Vein endothelial cell (primary cell): ENCODE results near the gene MLST8. TPM values are rescaled to one million over a fixed set of nuclear protein-coding genes. Genes with fewer than 3 reads are reported as not detected.

Experiments
- total RNA-seq: library from RNA; depleted of rRNA; stranded (reverse); fragments of >200 nt; gene quantifications from 2 replicates; pipeline ENCODE4 v1.2.3, GENCODE V29; 2012

MLST8 gene
- total RNA-seq: 36.4 and 40.5 TPM in 2 replicates

GRCh38 chr16:2205104-2205966, at the start of gene MLST8:
Gene MLST8, plus strand, starts transcription at chr16:2205454. Its CDS starts 632 bp downstream, at chr16:2206086.

GRCh38 chr16:2196162-2196980, 8.9 kb upstream of the MLST8 start, which contains the start of gene CASKIN1:
Gene CASKIN1, minus strand, starts transcription at chr16:2196605. Its CDS starts 173 bp downstream, at chr16:2196432.

GRCh38 chr16:2210386-2211365, 5.4 kb downstream of the MLST8 start, which contains the start of gene BRICD5:
Gene BRICD5, minus strand, starts transcription at chr16:2210863. Its CDS starts 30 bp downstream, at chr16:2210833.

GRCh38 chr16:2214719-2214968, 9.4 kb downstream of the MLST8 start, which contains the start of gene PGP:
Gene PGP, minus strand, starts transcription at chr16:2214840. Its CDS starts 63 bp downstream, at chr16:2214777.

GRCh38 chr16:2223221-2223941, 18.1 kb downstream of the MLST8 start, which contains the start of gene E4F1:
Gene E4F1, plus strand, starts transcription at chr16:2223591. Its CDS starts 23 bp downstream, at chr16:2223614.

GRCh38 chr16:2236337-2237101, 31.3 kb downstream of the MLST8 start, which contains the start of gene DNASE1L2:
Gene DNASE1L2, plus strand, starts transcription at chr16:2236444. Its CDS starts 373 bp downstream, at chr16:2236817.

GRCh38 chr16:2251296-2252111, 46.2 kb downstream of the MLST8 start, which contains the start of gene ECI1:
Gene ECI1, minus strand, starts transcription at chr16:2251587. Its CDS starts 21 bp downstream, at chr16:2251566.

Other genes starting within 250 kb of the MLST8 start
- 118 and 137 TPM in 2 replicates for gene NDUFB10, start 245.9 kb upstream of the MLST8 start, total RNA-seq
- 2,303 and 3,069 TPM in 2 replicates for gene RPS2, start 240.6 kb upstream of the MLST8 start, total RNA-seq
- not detected in 2 replicates for gene RNF151, start 238.6 kb upstream of the MLST8 start, total RNA-seq
- 45.9 and 54.2 TPM in 2 replicates for gene TBL3, start 233.4 kb upstream of the MLST8 start, total RNA-seq
- gene NOXO1, start 224.0 kb upstream of the MLST8 start, total RNA-seq: 0.33 TPM in 1 of 2 replicates, not detected in the other
- gene GFER, start 221.3 kb upstream of the MLST8 start, total RNA-seq: 11.9 and 15.7 TPM in 2 replicates
- gene SYNGR3, start 215.5 kb upstream of the MLST8 start, total RNA-seq: 1.9 and 6.9 TPM in 2 replicates
- 29.7 and 33.1 TPM in 2 replicates for gene ZNF598, start 195.6 kb upstream of the MLST8 start, total RNA-seq
- gene NPW, start 185.7 kb upstream of the MLST8 start, total RNA-seq: 0.98 and 1.1 TPM in 2 replicates
- 40.5 and 82.0 TPM in 2 replicates for gene NHERF2, start 178.6 kb upstream of the MLST8 start, total RNA-seq
- gene NTHL1, start 157.6 kb upstream of the MLST8 start, total RNA-seq: 17.9 and 28.1 TPM in 2 replicates
- gene TSC2, start 157.5 kb upstream of the MLST8 start, total RNA-seq: 67.1 and 86.9 TPM in 2 replicates
- 64.7 and 80.0 TPM in 2 replicates for gene PKD1, start 69.6 kb upstream of the MLST8 start, total RNA-seq
- 0.65 and 0.86 TPM in 2 replicates for gene RAB26, start 56.8 kb upstream of the MLST8 start, total RNA-seq
- 117 and 169 TPM in 2 replicates for gene TRAF7, start 49.7 kb upstream of the MLST8 start, total RNA-seq
- gene CASKIN1, start 8.8 kb upstream of the MLST8 start, total RNA-seq: under 0.01 TPM in 2 replicates
- gene BRICD5, start 5.4 kb downstream of the MLST8 start, total RNA-seq: 0.98 and 2.1 TPM in 2 replicates
- gene PGP, start 9.4 kb downstream of the MLST8 start, total RNA-seq: 20.3 and 21.9 TPM in 2 replicates
- 31.4 and 35.3 TPM in 2 replicates for gene E4F1, start 18.1 kb downstream of the MLST8 start, total RNA-seq
- gene DNASE1L2, start 31.0 kb downstream of the MLST8 start, total RNA-seq: 0.65 and 0.67 TPM in 2 replicates
- gene ECI1, start 46.1 kb downstream of the MLST8 start, total RNA-seq: 20.8 and 28.4 TPM in 2 replicates
- gene RNPS1, start 62.7 kb downstream of the MLST8 start, total RNA-seq: 144 and 178 TPM in 2 replicates
- 33.9 and 35.9 TPM in 2 replicates for gene ABCA3, start 135.3 kb downstream of the MLST8 start, total RNA-seq
- gene CCNF, start 224.0 kb downstream of the MLST8 start, total RNA-seq: 25.2 and 44.2 TPM in 2 replicates